ENCODE measurements around the gene PGGHG. TPM values are rescaled to one million over a fixed set of nuclear protein-coding genes. Genes with fewer than 3 reads are reported as not detected.
A peak's percentile ranks its signal among the peaks of the same experiment; 100 is the strongest.

The PGGHG gene
- total RNA-seq, 2 donors from 2014 or later, result 248 to 484 TPM

- 16 to 28% methylated on average over 18 to 41 of the region's 41 CpGs for WGBS, 2 donors
Measured at GRCh38 chr11:287821-288477, 977 bp upstream of the PGGHG start.

GRCh38 chr11:289398-289711 lies 429 bp downstream of the PGGHG start:
- peak overlapping the region; percentile 34 to 96 (median 92) for H3K27ac ChIP-seq
- DNase-seq (peak in 1 of 4 donors; percentile 23), ATAC-seq (no peak)
- H3K27me3 ChIP-seq, result no peaks in the 10 kb centered on the region
- H3K4me3 ChIP-seq, result peak overlapping the region; percentile 8 to 36
- peaks cover 66% of the 10 kb centered on the region for H3K4me1 ChIP-seq
- TF ChIP-seq POLR2A (IDR thresholded peaks at IDR 0.05), result no peak
- TF ChIP-seq CTCF (IDR thresholded peaks at IDR 0.05), result no peak
- 8% methylated on average over 12 of the region's 14 CpGs; no CpG with 5 or more reads in 1 of the 2 donors for WGBS, 2 donors
- H3K36me3 ChIP-seq (replicated peaks in 1 of 2; ENCODE audit: insufficient read depth in 1 of 2, low read depth in 2 of 2), result no peaks in the 10 kb centered on the region
- intact Hi-C loops (cut with DNase I), result no loop called here
- no peaks in the 10 kb centered on the region for H3K9me3 ChIP-seq

More at GRCh38 chr11:287821-288477, 977 bp upstream of the PGGHG start:
- Histone ChIP-seq H3K9me3 (no peaks in the 10 kb centered on the region), H3K27me3 (no peaks in the 10 kb centered on the region), H3K4me3 (peak overlapping the region; percentile 49 to 92), H3K27ac (peak overlapping the region; percentile 92 to 96 (median 93)), H3K4me1 (peaks cover 53% of the 10 kb centered on the region), H3K36me3 (replicated peaks in 1 of 2; ENCODE audit: insufficient read depth in 1 of 2, low read depth in 2 of 2) (no peaks in the 10 kb centered on the region)
- DNase-seq (no peak), ATAC-seq (peak; percentile 56)
- TF ChIP-seq CTCF (IDR thresholded peaks at IDR 0.05) (no peak), POLR2A (IDR thresholded peaks at IDR 0.05) (peak; percentile 76 to 95 (median 93))
- intact Hi-C loops (cut with DNase I), result no loop called here

GRCh38 chr11:289712-290620 lies 1.0 kb downstream of the PGGHG start:
- WGBS, 2 donors, result 54 to 96% methylated on average over 13 to 41 of the region's 48 CpGs
- ATAC-seq (no peak), DNase-seq (peak; percentile 12 to 39 (median 30))
- TF ChIP-seq POLR2A (IDR thresholded peaks at IDR 0.05) (no peak), CTCF (IDR thresholded peaks at IDR 0.05) (no peak)
- Histone ChIP-seq H3K27ac (peak overlapping the region in 2 of 4 donors; percentile 34 to 93), H3K27me3 (no peaks in the 10 kb centered on the region), H3K4me1 (peaks cover 72% of the 10 kb centered on the region), H3K4me3 (peak overlapping the region in 1 of 2 donors; percentile 8), H3K36me3 (replicated peaks in 1 of 2; ENCODE audit: insufficient read depth in 1 of 2, low read depth in 2 of 2) (peaks cover 0 to 3% of the 10 kb centered on the region in 2 donors), H3K9me3 (no peaks in the 10 kb centered on the region)
- intact Hi-C loops (cut with DNase I), result no loop called here

- ATAC-seq (no peak), DNase-seq (peak; percentile 4 to 15 (median 9))
- Histone ChIP-seq H3K4me3 (no peak overlapping the region), H3K36me3 (replicated peaks in 1 of 2; ENCODE audit: insufficient read depth in 1 of 2, low read depth in 2 of 2) (peaks cover 0 to 3% of the 10 kb centered on the region in 2 donors), H3K27me3 (no peaks in the 10 kb centered on the region), H3K4me1 (peaks cover 80% of the 10 kb centered on the region), H3K9me3 (no peaks in the 10 kb centered on the region), H3K27ac (peak overlapping the region in 2 of 4 donors; percentile 22 to 93)
- TF ChIP-seq CTCF (IDR thresholded peaks at IDR 0.05) (no peak), POLR2A (IDR thresholded peaks at IDR 0.05) (no peak)
- WGBS, 2 donors, result 67% methylated on average over 13 of the region's 13 CpGs; no CpG with 5 or more reads in 1 of the 2 donors
- intact Hi-C loops (cut with DNase I), result no loop called here
Measured at GRCh38 chr11:290621-291231, 1.8 kb downstream of the PGGHG start.

Data from body of pancreas (tissue), 4 donors.